Loucy (cell line): ENCODE results near the gene GHITM.

Experiments
- H2AFZ ChIP-seq: fragments of 200-600 bp; sonication (generic); 2 replicates; pipeline ENCODE4 v1.6.0; 2016; ENCODE audit warnings: antibody characterized with exemption, mild to moderate bottlenecking, low read length, moderate library complexity
- H3F3A ChIP-seq: fragments of 200-600 bp; 2 replicates; pipeline ENCODE4 v1.6.0; 2016; ENCODE audit warnings: antibody characterized with exemption, low read depth, mild to moderate bottlenecking
- H3K27me3 ChIP-seq: fragments of 200-600 bp; sonication (generic); 2 replicates; pipeline ENCODE4 v1.6.1; 2014; ENCODE audit warnings: low read length, mild to moderate bottlenecking; ENCODE audit not compliant: insufficient read depth, poor library complexity, severe bottlenecking
- H3K36me3 ChIP-seq: fragments of 200-600 bp; sonication (generic); 2 replicates; pipeline ENCODE4 v1.6.1; 2016; ENCODE audit warnings: low read length; ENCODE audit not compliant: insufficient read depth
- H3K4me1 ChIP-seq: fragments of 200-600 bp; sonication (generic); 2 replicates; pipeline ENCODE4 v1.5.1; 2014; ENCODE audit warnings: low read length, mild to moderate bottlenecking; ENCODE audit not compliant: insufficient read depth, poor library complexity, severe bottlenecking
- H3K4me2 ChIP-seq: fragments of 200-600 bp; sonication (generic); 2 replicates; pipeline ENCODE4 v1.6.0; 2014; ENCODE audit warnings: antibody characterized with exemption, low read length, low read depth, mild to moderate bottlenecking; ENCODE audit not compliant: poor library complexity, severe bottlenecking
- H3K4me3 ChIP-seq: fragments of 200-600 bp; sonication (generic); 2 replicates; pipeline ENCODE4 v1.5.1; 2014; ENCODE audit warnings: low read length, mild to moderate bottlenecking, mixed read lengths; ENCODE audit not compliant: poor library complexity, severe bottlenecking
- H3K79me2 ChIP-seq: fragments of 200-600 bp; sonication (generic); 2 replicates; pipeline ENCODE4 v1.6.1; 2014; ENCODE audit warnings: low read length; ENCODE audit not compliant: insufficient read depth
- H3K9ac ChIP-seq: fragments of 200-600 bp; sonication (generic); 2 replicates; pipeline ENCODE4 v1.6.0; 2014; ENCODE audit warnings: mild to moderate bottlenecking, low read depth, low read length, moderate library complexity; ENCODE audit not compliant: poor library complexity, severe bottlenecking
- H3K9me2 ChIP-seq: fragments of 200-600 bp; sonication (generic); replicated peaks from 2 replicates; pipeline ENCODE4 v1.6.1; 2016; ENCODE audit warnings: low read depth, low read length, mixed read lengths
- H3K9me3 ChIP-seq: fragments of 200-600 bp; sonication (generic); 2 replicates; pipeline ENCODE4 v1.6.1; 2014; ENCODE audit warnings: mild to moderate bottlenecking, antibody characterized with exemption, low read length, low read depth; ENCODE audit not compliant: insufficient read depth
- H4K20me1 ChIP-seq: fragments of 200-600 bp; sonication (generic); 2 replicates; pipeline ENCODE4 v1.6.0; 2014; ENCODE audit warnings: antibody characterized with exemption, low read length, mild to moderate bottlenecking; ENCODE audit not compliant: insufficient read depth, poor library complexity, severe bottlenecking
- EZH2phosphoT487 ChIP-seq: fragments of 200-600 bp; IDR thresholded peaks from 2 replicates; pipeline ENCODE4 v1.6.1; 2018; ENCODE audit warnings: antibody characterized with exemption, mild to moderate bottlenecking, moderate library complexity, borderline replicate concordance
- TF ChIP-seq, protein P1 (sequence below): fragments of 200-600 bp; sonication (generic); conservative IDR thresholded peaks from 2 replicates; pipeline ENCODE4 v1.5.1; 2014; ENCODE audit warnings: mild to moderate bottlenecking, antibody characterized with exemption, low read length

The GHITM gene

DNA sequence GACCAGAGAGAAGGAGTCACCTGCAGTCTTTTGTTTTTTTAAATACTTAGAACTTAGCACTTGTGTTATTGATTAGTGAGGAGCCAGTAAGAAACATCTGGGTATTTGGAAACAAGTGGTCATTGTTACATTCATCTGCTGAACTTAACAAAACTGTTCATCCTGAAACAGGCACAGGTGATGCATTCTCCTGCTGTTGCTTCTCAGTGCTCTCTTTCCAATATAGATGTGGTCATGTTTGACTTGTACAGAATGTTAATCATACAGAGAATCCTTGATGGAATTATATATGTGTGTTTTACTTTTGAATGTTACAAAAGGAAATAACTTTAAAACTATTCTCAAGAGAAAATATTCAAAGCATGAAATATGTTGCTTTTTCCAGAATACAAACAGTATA is 13.5 kb downstream of the GHITM start:
- no peaks in the 10 kb centered on the region for H3K4me1 ChIP-seq
- H3K9me2 ChIP-seq = no peaks in the 10 kb centered on the region
- H4K20me1 ChIP-seq = no peaks in the 10 kb centered on the region
- TF ChIP-seq, protein P1, sequence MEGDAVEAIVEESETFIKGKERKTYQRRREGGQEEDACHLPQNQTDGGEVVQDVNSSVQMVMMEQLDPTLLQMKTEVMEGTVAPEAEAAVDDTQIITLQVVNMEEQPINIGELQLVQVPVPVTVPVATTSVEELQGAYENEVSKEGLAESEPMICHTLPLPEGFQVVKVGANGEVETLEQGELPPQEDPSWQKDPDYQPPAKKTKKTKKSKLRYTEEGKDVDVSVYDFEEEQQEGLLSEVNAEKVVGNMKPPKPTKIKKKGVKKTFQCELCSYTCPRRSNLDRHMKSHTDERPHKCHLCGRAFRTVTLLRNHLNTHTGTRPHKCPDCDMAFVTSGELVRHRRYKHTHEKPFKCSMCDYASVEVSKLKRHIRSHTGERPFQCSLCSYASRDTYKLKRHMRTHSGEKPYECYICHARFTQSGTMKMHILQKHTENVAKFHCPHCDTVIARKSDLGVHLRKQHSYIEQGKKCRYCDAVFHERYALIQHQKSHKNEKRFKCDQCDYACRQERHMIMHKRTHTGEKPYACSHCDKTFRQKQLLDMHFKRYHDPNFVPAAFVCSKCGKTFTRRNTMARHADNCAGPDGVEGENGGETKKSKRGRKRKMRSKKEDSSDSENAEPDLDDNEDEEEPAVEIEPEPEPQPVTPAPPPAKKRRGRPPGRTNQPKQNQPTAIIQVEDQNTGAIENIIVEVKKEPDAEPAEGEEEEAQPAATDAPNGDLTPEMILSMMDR = no peak
- TF ChIP-seq EZH2phosphoT487 = no peak
- H2AFZ ChIP-seq = no peak overlapping the region
- no peak overlapping the region for H3K4me3 ChIP-seq
- no peaks in the 10 kb centered on the region for H3F3A ChIP-seq
- no peaks in the 10 kb centered on the region; the same call in 1 of the 2 replicates for H3K79me2 ChIP-seq
- H3K9me3 ChIP-seq = no peaks in the 10 kb centered on the region
- H3K9ac ChIP-seq = no peak overlapping the region
- H3K27me3 ChIP-seq = no peaks in the 10 kb centered on the region
- peaks cover 53% of the 10 kb centered on the region; the same call in 1 of the 2 replicates for H3K36me3 ChIP-seq
- H3K4me2 ChIP-seq = no peak overlapping the region

DNA sequence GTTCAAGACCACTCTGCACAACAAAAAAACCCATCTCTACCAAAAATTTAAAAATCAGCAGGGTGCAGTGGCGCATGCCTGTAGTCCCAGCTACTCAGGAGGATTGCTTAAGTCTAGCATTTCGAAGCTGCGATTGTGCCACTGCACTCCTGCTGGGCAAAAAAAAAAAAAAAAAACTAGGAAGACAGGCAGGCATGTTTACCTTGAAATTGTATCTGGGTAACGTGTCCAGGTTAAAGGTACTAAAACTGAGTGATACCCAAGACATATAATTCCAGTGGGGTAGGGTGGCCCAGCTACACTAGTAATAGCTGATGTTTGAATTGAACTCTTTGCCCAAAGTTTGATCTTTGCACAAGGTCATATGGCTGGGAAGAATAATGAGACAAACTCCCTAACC is 16.2 kb downstream of the GHITM start:
- H3K9me2 ChIP-seq = no peaks in the 10 kb centered on the region
- no peak overlapping the region for H3K4me3 ChIP-seq
- no peak overlapping the region for H3K9ac ChIP-seq
- H3K36me3 ChIP-seq = peaks cover 33% of the 10 kb centered on the region; the same call in 1 of the 2 replicates
- no peaks in the 10 kb centered on the region for H3F3A ChIP-seq
- no peaks in the 10 kb centered on the region for H4K20me1 ChIP-seq
- no peak for TF ChIP-seq EZH2phosphoT487
- TF ChIP-seq, protein P1 = no peak
- no peaks in the 10 kb centered on the region for H3K9me3 ChIP-seq
- H3K4me2 ChIP-seq = no peak overlapping the region
- no peaks in the 10 kb centered on the region for H3K27me3 ChIP-seq
- no peaks in the 10 kb centered on the region for H3K4me1 ChIP-seq
- no peaks in the 10 kb centered on the region for H3K79me2 ChIP-seq
- no peak overlapping the region for H2AFZ ChIP-seq

DNA sequence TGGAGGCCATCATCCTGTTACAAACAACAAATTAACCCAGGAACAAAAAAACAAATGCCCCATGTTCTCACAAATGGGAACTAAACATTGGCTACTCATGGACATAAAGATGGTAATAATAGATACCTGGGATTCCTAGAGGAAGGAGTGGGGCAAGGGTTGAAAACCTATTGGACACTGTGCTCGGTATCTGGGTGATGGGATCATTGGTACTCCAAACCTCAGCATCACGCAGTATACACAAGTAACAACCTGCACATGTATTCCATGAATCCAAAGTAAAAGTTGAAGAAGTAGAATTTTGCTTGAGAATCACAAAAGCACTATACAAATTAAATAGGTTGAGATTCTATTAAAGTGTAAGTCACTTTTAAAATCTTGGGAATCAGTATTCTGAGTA is 16.7 kb downstream of the GHITM start:
- no peaks in the 10 kb centered on the region for H3K27me3 ChIP-seq
- no peaks in the 10 kb centered on the region for H3K4me1 ChIP-seq
- H3K36me3 ChIP-seq = peaks cover 28% of the 10 kb centered on the region; the same call in 1 of the 2 replicates
- no peaks in the 10 kb centered on the region for H3K9me2 ChIP-seq
- no peak overlapping the region for H3K9ac ChIP-seq
- H3F3A ChIP-seq = no peaks in the 10 kb centered on the region
- no peak overlapping the region for H2AFZ ChIP-seq
- H3K9me3 ChIP-seq = no peaks in the 10 kb centered on the region
- H3K79me2 ChIP-seq = no peaks in the 10 kb centered on the region
- H4K20me1 ChIP-seq = no peaks in the 10 kb centered on the region
- TF ChIP-seq EZH2phosphoT487 = no peak
- TF ChIP-seq, protein P1 = no peak
- no peak overlapping the region for H3K4me3 ChIP-seq
- H3K4me2 ChIP-seq = no peak overlapping the region
